ENCODE data around the gene NPAS3. TPM values are rescaled to one million over a fixed set of nuclear protein-coding genes. Genes with fewer than 3 reads are reported as not detected.

Gene NPAS3
- total RNA-seq, 1 donor: 0.86 TPM

GRCh38 chr14:33702293-33702692, 763.6 kb downstream of the NPAS3 start:
- no peak overlapping the region for H3K4me3 ChIP-seq (ENCODE audit: low read depth, low read length)
- TF ChIP-seq CTCF (IDR thresholded peaks at IDR 0.05; ENCODE audit: insufficient read depth, low read depth, low read length): no peak

GRCh38 chr14:33704481-33704880, 765.8 kb downstream of the NPAS3 start:
- no peak overlapping the region for H3K4me3 ChIP-seq (ENCODE audit: low read depth, low read length)
- DNase-seq (ENCODE audit: low read depth): no peak
- TF ChIP-seq CTCF (IDR thresholded peaks at IDR 0.05; ENCODE audit: insufficient read depth, low read depth, low read length): no peak

More at GRCh38 chr14:33702293-33702692, 763.6 kb downstream of the NPAS3 start:
- DNase-seq (ENCODE audit: low read depth): no peak

- no peak for TF ChIP-seq CTCF (IDR thresholded peaks at IDR 0.05; ENCODE audit: insufficient read depth, low read depth, low read length)
- DNase-seq (ENCODE audit: low read depth): no peak
- no peak overlapping the region for H3K4me3 ChIP-seq (ENCODE audit: low read depth, low read length)
Measured at GRCh38 chr14:33705490-33705889, 766.8 kb downstream of the NPAS3 start.

- DNase-seq (ENCODE audit: low read depth): no peak
Measured at GRCh38 chr14:33707716-33708115, 769.0 kb downstream of the NPAS3 start.

GRCh38 chr14:33709283-33709682, 770.6 kb downstream of the NPAS3 start:
- no peak for TF ChIP-seq CTCF (IDR thresholded peaks at IDR 0.05; ENCODE audit: insufficient read depth, low read depth, low read length)
- H3K4me3 ChIP-seq (ENCODE audit: low read depth, low read length): no peak overlapping the region
- DNase-seq (ENCODE audit: low read depth): no peak

More at GRCh38 chr14:33707716-33708115, 769.0 kb downstream of the NPAS3 start:
- TF ChIP-seq CTCF (IDR thresholded peaks at IDR 0.05; ENCODE audit: insufficient read depth, low read depth, low read length): no peak
- no peak overlapping the region for H3K4me3 ChIP-seq (ENCODE audit: low read depth, low read length)

- TF ChIP-seq CTCF (IDR thresholded peaks at IDR 0.05; ENCODE audit: insufficient read depth, low read depth, low read length): no peak
- no peak for DNase-seq (ENCODE audit: low read depth)
- H3K4me3 ChIP-seq (ENCODE audit: low read depth, low read length): no peak overlapping the region
Measured at GRCh38 chr14:33709711-33710110, 771.0 kb downstream of the NPAS3 start.

- no peak for DNase-seq (ENCODE audit: low read depth)
- no peak for TF ChIP-seq CTCF (IDR thresholded peaks at IDR 0.05; ENCODE audit: insufficient read depth, low read depth, low read length)
Measured at GRCh38 chr14:33710273-33710672, 771.6 kb downstream of the NPAS3 start.

More at GRCh38 chr14:33710273-33710672, 771.6 kb downstream of the NPAS3 start:
- H3K4me3 ChIP-seq (ENCODE audit: low read depth, low read length): no peak overlapping the region

All from fibroblast of villous mesenchyme (primary cell).